Cardiac muscle cell (in vitro differentiated cells and primary cell): ENCODE results near the gene HDAC5. TPM values are rescaled to one million over a fixed set of nuclear protein-coding genes. Genes with fewer than 3 reads are reported as not detected.
A peak's percentile ranks its signal among the peaks of the same experiment; 100 is the strongest.
"Not testable (repeated sequence)": the region's sequence is repeated elsewhere in the genome, so short reads cannot be mapped to it uniquely, and the experiment has no call there.

Experiments
- DNase-seq, 2 donors: peaks; one replicate each; pipeline versions ENCODE4 v3.0.0 to v3.0.0-alpha.2; 2010 to 2017; ENCODE audit warnings: low read depth in 1 of 2, low spot score in 1 of 2
- H3K27ac ChIP-seq: fragments of 200-600 bp; sonication (generic); 2 replicates; pipeline ENCODE4 v1.5.1; 2016
- H3K27me3 ChIP-seq: fragments of 200-600 bp; sonication (generic); 2 replicates; pipeline ENCODE4 v1.6.0; 2016; ENCODE audit warnings: control low read depth
- H3K36me3 ChIP-seq: fragments of 200-600 bp; sonication (generic); 2 replicates; pipeline ENCODE4 v1.5.1; 2016; ENCODE audit warnings: control low read depth
- H3K4me1 ChIP-seq: fragments of 200-600 bp; sonication (generic); 2 replicates; pipeline ENCODE4 v1.8.1; 2017; ENCODE audit warnings: low read depth, mild to moderate bottlenecking, mixed run types
- H3K4me3 ChIP-seq: fragments of 200-600 bp; sonication (generic); 2 replicates; pipeline ENCODE4 v1.5.1; 2016; ENCODE audit warnings: mild to moderate bottlenecking
- H3K9me3 ChIP-seq: fragments of 200-600 bp; sonication (generic); 2 replicates; pipeline ENCODE4 v1.5.1; 2017; ENCODE audit warnings: low read depth, mild to moderate bottlenecking, control low read depth
- polyA plus RNA-seq: library from polyadenylated mRNA; unstranded; fragments of >200 nt; fragmentation: Nextera tagmentation; extraction: Ambion mirVana; gene quantifications from 2 replicates; pipeline ENCODE4 v1.2.1, GENCODE V29; 2016
- total RNA-seq: library from RNA; depleted of rRNA; stranded (reverse); fragments of >200 nt; gene quantifications from 2 replicates; pipeline ENCODE4 v1.2.3, GENCODE V29; 2016
- TF ChIP-seq, protein P1 (sequence below): IDR thresholded peaks from 2 replicates; pipeline ENCODE4 v1.5.1; 2012; ENCODE audit warnings: low read depth, mild to moderate bottlenecking, low read length

The HDAC5 gene
- total and polyA plus RNA-seq, 2 experiments from 2014 or later = 94.1 to 300 TPM

- no peak overlapping the region for H3K4me3 ChIP-seq
- no peak for DNase-seq
- H3K4me1 ChIP-seq = peaks cover 71% of the 10 kb centered on the region
- no peaks in the 10 kb centered on the region for H3K9me3 ChIP-seq
- H3K36me3 ChIP-seq = no peaks in the 10 kb centered on the region
- TF ChIP-seq, protein P1, sequence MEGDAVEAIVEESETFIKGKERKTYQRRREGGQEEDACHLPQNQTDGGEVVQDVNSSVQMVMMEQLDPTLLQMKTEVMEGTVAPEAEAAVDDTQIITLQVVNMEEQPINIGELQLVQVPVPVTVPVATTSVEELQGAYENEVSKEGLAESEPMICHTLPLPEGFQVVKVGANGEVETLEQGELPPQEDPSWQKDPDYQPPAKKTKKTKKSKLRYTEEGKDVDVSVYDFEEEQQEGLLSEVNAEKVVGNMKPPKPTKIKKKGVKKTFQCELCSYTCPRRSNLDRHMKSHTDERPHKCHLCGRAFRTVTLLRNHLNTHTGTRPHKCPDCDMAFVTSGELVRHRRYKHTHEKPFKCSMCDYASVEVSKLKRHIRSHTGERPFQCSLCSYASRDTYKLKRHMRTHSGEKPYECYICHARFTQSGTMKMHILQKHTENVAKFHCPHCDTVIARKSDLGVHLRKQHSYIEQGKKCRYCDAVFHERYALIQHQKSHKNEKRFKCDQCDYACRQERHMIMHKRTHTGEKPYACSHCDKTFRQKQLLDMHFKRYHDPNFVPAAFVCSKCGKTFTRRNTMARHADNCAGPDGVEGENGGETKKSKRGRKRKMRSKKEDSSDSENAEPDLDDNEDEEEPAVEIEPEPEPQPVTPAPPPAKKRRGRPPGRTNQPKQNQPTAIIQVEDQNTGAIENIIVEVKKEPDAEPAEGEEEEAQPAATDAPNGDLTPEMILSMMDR = no peak
- H3K27me3 ChIP-seq = no peaks in the 10 kb centered on the region
- H3K27ac ChIP-seq = peak overlapping the region; percentile 51
Observed at GRCh38 chr17:44105941-44106340, 17.5 kb downstream of the HDAC5 start.

GRCh38 chr17:44105483-44105882, 18.0 kb downstream of the HDAC5 start:
- Histone ChIP-seq H3K4me3 (no peak overlapping the region), H3K4me1 (peaks cover 70% of the 10 kb centered on the region), H3K36me3 (no peaks in the 10 kb centered on the region), H3K9me3 (no peaks in the 10 kb centered on the region), H3K27me3 (no peaks in the 10 kb centered on the region), H3K27ac (peak overlapping the region; percentile 51)
- no peak for DNase-seq
- TF ChIP-seq, protein P1 = no peak

DNA sequence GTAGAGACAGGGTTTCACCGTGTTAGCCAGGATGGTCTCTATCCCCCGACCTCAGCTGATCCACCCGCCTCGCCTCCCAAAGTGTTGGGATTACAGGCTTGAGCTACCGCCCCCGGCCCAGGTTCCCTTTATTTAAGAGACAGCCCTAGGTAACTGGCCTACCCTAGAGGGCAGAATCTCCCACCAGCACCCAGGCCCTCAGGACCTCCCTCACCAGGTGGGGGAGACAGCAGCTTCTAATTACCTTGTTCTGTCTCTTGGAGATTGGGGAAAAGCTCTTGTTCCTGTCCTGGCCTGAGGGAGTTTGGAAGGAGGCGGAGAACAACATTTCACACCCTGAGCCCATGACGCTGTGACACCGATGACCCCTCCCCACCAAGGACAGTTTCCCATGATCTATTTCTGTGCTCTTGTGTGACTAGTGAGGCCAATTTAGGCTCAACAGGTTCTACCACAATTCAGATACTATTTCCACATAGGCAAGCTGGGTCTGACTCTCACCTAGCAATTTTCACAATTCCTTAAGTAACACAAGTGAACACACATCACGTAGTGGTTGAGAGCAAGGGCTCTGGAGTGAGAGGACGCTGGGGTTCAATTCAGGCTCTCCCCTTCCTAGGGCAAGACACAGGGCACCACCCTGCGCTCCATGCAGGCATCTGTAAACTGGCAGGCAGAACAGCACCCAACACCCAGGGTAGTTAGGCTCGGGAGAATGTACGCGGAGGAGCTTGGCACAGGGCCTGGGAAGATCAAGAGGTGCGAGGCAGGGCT, 20.4 kb downstream of the HDAC5 start:
- no peak for DNase-seq
- TF ChIP-seq, protein P1 = no peak
- Histone ChIP-seq H3K4me3 (no peak overlapping the region), H3K9me3 (no peaks in the 10 kb centered on the region), H3K27me3 (no peaks in the 10 kb centered on the region), H3K27ac (peak overlapping the region; percentile 96), H3K4me1 (peaks cover 48% of the 10 kb centered on the region), H3K36me3 (no peaks in the 10 kb centered on the region)

DNA sequence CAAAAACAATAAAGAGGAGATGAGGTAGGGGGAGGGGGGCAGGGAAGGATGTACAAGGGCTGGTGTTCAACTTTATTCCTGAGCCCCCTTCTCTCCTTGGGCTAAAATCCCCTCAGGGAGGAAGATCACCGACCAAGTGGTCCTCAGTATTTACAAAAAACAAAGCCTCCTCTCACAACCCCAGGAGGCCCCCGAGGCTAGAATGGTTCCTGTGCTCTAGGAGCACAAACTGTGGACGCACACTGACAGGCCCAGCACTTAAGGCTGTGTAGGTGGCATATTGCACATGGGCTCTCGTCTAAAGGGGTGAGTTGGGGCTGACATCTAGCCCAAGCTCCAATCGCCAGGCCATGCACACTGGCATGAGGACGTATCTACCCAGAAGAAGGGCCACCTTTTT, 21.6 kb downstream of the HDAC5 start:
- Histone ChIP-seq H3K4me1 (peaks cover 46% of the 10 kb centered on the region), H3K27ac (peak overlapping the region; percentile 71)
- DNase-seq, H3K27me3 ChIP-seq, H3K36me3 ChIP-seq, H3K4me3 ChIP-seq, H3K9me3 ChIP-seq: not testable (repeated sequence)

DNA sequence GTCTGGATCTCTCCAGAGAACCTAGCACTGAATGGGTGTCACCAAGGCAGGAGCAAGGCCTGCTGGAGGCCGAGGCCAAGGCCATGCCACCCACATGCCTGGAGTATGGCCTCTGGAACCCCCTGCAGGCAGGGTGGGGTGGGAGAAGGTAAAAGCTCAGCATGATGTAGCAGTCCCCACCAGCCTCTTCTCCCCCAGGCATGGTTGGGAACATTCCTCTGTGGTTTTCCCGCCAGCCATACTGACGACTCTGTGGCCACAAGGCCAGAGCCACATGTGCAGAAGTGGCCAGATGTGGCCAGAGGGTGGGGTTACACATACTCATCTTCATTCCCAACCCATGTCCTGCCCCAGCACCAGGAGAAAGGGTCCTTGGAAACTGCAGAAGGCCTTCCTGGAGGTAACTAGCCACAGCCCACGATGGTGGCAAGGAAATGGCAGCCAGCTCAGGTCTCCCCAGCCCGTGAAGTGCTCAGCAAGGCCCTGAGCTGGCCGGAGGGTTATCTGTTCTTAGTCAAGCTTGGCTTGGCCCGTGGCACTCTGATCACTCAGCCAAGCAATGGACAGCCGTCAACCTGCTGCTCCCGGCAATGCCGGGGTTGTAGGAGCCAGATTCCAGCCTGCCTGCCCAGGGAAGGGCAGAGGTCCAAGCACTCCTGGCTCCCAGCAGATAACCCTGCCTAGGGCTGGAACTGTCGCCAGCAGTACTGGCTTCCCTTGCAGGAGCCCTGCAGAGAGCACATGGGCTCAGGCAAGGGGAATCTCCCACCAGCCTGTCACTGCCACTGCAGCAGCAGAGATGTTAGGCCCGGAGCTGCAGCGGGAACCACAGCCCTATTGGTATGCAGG, 26.1 kb downstream of the HDAC5 start:
- H3K4me1 ChIP-seq = peaks cover 38% of the 10 kb centered on the region

More for the DNA sequence above, 26.1 kb downstream of the HDAC5 start:
- Histone ChIP-seq H3K9me3 (no peaks in the 10 kb centered on the region), H3K27me3 (no peaks in the 10 kb centered on the region), H3K27ac (peak overlapping the region; percentile 97), H3K36me3 (peaks cover 5% of the 10 kb centered on the region), H3K4me3 (no peak overlapping the region)
- TF ChIP-seq, protein P1 = no peak
- DNase-seq = peak in 1 of 2 donors; percentile 54
